Fibroblast of skin of abdomen (primary cell): Measurements from ENCODE around the gene RPL12.

Experiments
- DNase-seq: peaks from one replicate; pipeline ENCODE4 v3.0.0-alpha.2; 2013

The RPL12 gene

DNA sequence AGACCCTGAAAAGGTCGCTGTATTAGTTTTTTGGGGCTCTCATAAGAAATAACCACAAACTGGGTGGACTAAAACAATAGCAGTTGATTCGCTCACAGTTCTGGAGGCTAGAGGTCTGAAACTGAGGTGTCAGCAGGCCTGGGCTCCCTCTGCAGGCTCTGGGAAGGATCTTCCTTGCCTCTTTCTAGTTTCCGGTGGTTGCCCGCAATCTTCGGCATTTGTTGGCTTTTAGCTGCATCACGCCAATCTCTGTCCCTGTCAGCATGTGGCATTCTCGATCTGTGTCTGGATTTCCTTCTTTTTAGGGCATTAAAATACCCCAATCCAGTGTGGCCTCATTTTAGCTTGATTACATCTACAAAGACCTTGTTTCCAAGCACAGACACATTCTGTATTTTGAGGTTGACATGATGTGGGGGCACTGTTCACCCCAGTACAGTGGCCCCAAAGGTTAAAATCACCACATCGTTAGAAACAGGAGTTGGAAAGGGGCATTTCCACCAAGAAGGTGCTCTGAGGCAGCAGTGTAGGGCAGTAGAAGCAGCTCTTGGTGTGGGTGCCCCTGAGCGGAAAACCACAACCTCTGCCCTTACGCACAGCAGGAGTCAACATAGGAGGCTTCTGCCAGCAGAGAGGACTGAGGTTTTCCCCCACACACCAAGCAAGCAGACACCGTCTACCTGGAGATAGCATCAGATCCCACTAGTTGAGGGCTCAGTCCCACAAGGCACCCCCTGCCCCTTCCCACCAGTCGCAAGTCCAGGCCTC is 13.5 kb downstream of the RPL12 start:
- DNase-seq = no peak

GRCh38 chr9:127430415-127430814 is 20.8 kb downstream of the RPL12 start:
- DNase-seq = no peak

- DNase-seq = no peak
Observed at GRCh38 chr9:127428348-127428747, 22.9 kb downstream of the RPL12 start.

DNA sequence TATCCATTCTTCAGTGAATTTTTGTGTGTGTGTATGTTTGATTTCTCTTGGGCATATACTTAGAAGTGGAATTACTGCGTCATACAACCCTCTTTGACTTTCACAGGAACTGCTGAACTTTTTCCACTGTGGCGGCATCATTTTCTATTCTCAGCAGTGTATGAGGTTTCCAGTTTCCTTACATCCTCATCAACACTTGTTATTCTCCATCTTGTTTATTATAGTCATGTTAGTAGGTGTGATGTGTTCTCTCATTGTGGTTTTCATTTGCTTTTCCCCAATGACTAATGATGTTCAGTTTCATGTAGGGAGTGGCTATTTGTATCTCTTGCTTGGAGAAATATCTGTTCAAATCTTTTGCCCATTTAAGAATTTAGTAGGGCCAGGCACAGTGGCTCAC is 24.4 kb downstream of the RPL12 start:
- no peak for DNase-seq

GRCh38 chr9:127424676-127424999 is 26.6 kb downstream of the RPL12 start:
- no peak for DNase-seq

GRCh38 chr9:127423934-127424675 is 27.1 kb downstream of the RPL12 start, which contains the start of gene ZNF79:
TSS of gene ZNF79 (plus strand) at chr9:127424382. CDS start at chr9:127424788, 406 bp downstream.
- DNase-seq = peak; percentile 89

GRCh38 chr9:127423476-127423933 is 27.7 kb downstream of the RPL12 start:
- no peak for DNase-seq

- no peak for DNase-seq
Observed at GRCh38 chr9:127422787-127423186, 28.4 kb downstream of the RPL12 start.

DNA sequence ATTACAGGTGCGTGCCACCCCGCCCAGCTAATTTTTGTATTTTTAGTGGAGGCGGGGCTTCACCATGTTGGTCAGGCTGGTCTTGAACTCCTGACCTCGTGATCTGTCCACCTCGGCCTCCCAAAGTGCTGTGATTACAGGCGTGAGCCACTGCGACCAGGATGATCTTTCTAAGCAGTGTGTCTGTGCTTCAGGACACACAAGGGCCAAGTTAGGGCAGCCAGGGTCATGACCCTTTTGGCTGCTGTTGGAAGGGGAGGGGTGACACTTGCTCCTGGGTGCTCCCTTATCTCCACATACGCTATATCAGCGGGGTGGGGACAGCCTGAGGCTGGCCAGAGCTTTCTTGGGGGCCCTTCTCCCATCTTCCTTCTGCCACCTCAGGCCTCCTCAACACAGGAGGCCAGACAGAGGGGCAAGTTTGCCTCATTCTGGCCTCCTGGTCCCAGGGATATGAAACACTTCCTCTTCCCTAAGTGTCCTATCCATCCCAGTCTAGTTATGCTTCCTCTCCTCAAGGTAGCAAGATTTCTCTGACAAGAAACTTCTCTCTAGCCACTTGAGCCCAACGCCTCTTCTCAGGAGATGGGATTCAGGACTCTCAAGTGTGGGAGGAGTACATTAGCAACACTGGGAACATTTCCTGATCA is 28.9 kb downstream of the RPL12 start:
- DNase-seq = no peak

DNA sequence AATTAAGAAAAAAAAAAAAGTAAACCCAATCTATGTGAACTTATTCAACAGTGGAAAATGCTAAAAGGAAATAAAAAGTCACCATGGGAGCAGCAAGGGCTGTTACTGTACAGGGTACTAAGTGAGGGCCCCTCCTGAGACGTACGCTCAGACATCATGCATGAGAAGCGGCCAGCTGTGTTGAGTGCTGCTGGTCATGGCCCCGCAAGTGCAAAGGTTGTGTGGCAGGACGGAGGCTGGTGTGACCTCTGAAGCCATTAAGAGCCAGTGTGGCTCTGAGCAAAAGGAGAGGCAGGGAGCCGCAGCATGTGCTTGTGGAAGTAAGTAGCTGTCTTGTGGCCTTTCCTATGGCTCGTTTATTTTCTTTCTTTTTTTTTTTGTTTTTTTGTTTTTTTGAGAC is 30.1 kb downstream of the RPL12 start:
- DNase-seq = no peak

DNA sequence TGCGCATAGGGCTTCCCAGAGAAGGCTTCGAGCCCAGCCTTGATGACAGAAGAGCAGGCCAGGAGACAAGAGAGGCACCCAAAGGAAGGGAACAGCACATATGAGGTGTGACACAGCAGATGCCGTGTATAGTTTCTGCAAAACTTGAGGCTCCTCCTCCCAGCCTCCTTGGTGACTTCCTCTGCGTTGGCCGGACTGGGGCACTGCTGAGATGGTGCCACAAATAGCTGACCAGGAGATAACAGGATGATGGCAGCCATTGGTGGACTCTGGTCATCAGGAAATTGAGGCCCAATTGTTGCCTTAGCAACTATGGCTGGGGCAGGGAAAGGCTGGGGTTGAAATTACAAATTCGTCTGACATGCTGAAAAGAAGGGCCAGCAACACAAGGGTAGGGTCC is 31.9 kb downstream of the RPL12 start:
- no peak for DNase-seq

DNA sequence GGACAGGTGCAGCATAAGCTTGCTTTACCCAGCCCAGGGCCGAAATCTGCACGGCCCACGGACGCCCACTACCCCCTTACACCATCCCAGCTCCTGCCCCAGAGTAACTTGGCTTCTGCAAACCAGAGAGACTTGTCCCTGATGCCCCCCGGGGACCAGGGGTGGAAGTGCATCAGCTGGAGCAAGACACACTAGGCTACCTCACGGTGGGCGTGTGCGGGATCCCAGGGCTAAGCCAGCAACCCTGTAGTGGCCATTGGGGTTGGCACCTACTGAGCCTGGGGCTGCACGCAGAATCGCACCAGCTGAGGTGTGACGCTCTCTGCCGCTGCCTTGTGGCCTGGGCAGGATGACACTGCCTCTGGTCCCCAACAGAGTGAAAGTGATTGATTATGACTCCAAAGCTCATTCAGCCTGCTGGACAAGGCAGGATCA is 33.2 kb downstream of the RPL12 start:
- no peak for DNase-seq

- DNase-seq = peak; percentile 23
Observed at GRCh38 chr9:127417131-127418036, 33.8 kb downstream of the RPL12 start.

GRCh38 chr9:127415657-127416056 is 35.5 kb downstream of the RPL12 start:
- DNase-seq = no peak

DNA sequence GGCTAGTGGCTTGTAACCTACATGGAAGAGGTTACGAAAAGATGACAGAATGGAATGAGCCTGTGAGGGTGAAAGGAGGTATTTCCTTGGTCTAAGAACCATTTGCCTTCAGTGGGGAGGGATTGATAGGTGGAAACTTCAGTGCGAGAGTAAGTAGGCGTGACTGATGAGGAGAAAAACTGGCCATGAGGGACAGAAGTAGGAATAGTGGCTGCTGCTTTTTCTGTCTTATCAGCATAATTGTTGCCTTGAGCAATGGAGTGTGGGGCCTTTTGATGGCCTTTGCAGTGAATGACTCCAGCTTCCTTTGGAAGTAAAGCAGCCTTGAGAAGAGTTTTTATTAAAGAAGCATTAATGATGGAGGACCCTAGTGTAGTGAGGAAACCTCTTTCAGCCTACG is 36.1 kb downstream of the RPL12 start:
- DNase-seq = no peak

GRCh38 chr9:127411122-127411521 is 40.1 kb downstream of the RPL12 start:
- no peak for DNase-seq

DNA sequence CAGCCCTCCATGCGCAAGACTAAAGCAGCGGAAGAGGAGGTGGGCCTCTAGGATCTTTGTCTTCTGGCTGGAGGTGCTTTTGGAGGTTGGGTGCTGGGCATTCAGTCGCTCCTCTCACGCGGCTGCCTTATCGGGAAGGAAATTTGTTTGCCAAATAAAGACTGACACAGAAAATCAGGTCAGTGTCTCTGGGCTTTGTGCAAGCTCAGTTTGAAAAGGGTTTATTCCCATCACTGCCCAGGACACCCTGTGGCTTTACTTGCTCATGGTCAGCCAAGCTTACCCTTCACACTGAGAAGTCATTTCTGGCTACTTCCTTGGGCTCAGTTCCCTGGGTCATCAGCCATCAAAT is 43.7 kb downstream of the RPL12 start:
- DNase-seq = no peak

DNA sequence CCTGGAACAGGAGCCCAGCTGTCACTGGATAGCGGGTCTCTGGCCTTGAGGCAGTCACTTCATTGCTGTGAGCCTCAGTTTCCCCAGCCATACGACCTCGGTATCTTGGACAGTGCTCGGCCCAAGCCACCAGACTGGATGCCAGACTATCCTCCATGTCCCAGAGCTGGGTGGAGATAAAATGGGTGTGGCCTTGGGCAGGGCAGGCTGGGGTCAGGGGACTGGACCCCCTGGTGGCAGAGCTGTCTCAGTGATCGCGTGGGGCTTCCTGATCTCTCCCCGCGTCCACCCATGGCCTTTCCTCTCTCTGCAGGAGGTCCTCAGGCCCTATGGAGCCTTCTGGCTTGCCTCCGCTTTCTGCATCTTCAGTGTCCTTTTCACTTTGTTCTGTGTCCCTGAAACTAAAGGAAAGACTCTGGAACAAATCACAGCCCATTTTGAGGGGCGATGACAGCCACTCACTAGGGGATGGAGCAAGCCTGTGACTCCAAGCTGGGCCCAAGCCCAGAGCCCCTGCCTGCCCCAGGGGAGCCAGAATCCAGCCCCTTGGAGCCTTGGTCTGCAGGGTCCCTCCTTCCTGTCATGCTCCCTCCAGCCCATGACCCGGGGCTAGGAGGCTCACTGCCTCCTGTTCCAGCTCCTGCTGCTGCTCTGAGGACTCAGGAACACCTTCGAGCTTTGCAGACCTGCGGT is 44.3 kb downstream of the RPL12 start:
- DNase-seq = no peak

DNA sequence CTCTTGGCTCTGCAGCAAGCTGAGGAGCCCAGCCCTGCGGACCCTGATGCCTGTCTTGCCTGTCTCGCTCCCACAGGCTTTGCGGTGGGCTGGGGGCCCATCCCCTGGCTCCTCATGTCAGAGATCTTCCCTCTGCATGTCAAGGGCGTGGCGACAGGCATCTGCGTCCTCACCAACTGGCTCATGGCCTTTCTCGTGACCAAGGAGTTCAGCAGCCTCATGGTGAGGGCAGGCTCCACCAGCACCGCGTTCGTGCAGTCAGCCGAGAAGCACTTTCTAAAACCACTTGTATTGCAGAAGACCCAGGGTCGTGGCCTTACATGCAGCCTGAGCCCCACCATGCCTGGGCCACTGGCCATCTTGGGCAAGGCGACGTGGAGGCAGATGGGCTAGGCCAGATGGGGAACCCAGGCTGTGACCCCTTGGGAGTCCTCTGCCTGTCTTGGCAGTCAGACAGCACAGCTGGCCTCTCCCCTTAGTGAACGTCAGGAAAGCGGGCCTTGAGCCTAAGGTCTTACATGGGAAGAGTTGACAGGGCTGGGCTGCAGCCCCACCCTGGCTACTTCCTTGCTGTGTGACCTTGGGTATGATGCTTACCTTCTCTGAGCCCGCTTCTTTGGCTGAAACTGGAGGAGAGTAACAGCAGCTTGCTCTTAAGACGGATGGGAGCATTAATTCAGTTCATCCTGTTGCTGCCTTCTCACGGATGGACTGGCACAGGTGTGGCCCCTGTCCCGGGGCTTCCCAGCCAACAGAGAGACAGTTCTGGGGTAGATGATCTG is 45.7 kb downstream of the RPL12 start:
- no peak for DNase-seq

DNA sequence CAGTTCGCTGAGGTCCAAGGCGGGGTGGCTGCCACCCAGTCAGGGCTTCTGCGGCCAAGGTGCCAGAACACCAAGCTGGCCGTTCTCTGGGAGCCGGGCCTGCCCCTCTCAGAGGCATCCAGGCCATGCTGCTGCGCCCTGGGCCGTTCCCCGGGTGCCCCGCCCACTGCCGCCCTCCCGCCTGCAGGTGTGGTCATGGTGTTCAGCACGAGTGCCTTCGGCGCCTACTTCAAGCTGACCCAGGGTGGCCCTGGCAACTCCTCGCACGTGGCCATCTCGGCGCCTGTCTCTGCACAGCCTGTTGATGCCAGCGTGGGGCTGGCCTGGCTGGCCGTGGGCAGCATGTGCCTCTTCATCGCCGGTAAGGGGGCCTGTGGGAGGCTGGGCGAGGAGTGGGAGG is 46.6 kb downstream of the RPL12 start:
- DNase-seq = no peak
